ENCODE data around the gene TAF1B. TPM values are rescaled to one million over a fixed set of nuclear protein-coding genes. Genes with fewer than 3 reads are reported as not detected.

TAF1B gene
- total and polyA plus RNA-seq, 2 donors (not counting 3 experiments of a cell fraction or from before 2014, with no cell fraction given) = 6.3 to 29.4 TPM

DNA sequence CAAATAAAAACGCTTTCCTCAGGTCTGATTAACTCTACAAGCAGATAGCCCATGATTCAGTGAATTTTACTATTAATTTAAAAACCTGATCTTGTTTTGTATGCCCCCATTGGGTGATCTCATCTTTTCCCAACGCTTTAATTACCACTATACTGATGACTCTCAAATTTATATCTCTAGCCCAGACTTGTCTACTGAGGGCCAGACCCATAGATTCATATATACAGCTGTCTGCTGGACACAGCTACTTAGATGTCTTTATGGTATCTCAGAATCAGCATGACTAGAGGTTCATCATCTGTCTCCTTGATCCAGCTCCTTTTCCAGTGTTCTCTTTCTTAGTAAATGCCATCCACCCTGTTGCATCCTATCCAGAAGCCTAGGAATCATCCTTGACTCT, 33.8 kb downstream of the TAF1B start:
- FAIRE-seq = no peak
- intact Hi-C loops (cut with micrococcal nuclease) = no loop called here
- Histone ChIP-seq H3K27ac (ENCODE audit: insufficient read depth, low read depth, low read length) (no peak overlapping the region), H2AFZ (ENCODE audit: low read depth, low read length) (no peak overlapping the region), H3K27me3 (ENCODE audit: control insufficient read depth in 2 of 2, insufficient read depth in 2 of 2, low read length in 2 of 2) (no peaks in the 10 kb centered on the region), H3K9me3 (replicated peaks; ENCODE audit: control insufficient read depth, insufficient read depth, low read length) (no peaks in the 10 kb centered on the region), H3K4me2 (ENCODE audit: insufficient read depth, low read length) (no peak overlapping the region), H3K4me1 (ENCODE audit: control insufficient read depth, extremely low read depth, insufficient read depth, low read length) (no peaks in the 10 kb centered on the region), H3K9ac (replicated peaks; ENCODE audit: extremely low read depth, insufficient read depth, low read length) (no peak overlapping the region), H3K9me1 (replicated peaks; ENCODE audit: control insufficient read depth, extremely low read depth, insufficient read depth, low read length) (no peaks in the 10 kb centered on the region), H3K4me3 (replicated peaks in 1 of 3; ENCODE audit: insufficient read depth in 1 of 3, low read depth in 1 of 3, low read length in 3 of 3) (no peak overlapping the region), H4K20me1 (replicated peaks; ENCODE audit: control insufficient read depth, extremely low read depth, insufficient read depth, low read length) (no peaks in the 10 kb centered on the region), H3K79me2 (ENCODE audit: control insufficient read depth, insufficient read depth, low read length) (no peaks in the 10 kb centered on the region), H3K36me3 (ENCODE audit: control insufficient read depth in 2 of 2, extremely low read depth in 1 of 2, insufficient read depth in 2 of 2, low read length in 2 of 2) (peaks cover 3 to 6% of the 10 kb centered on the region in 2 experiments)
- no TSS peak for BruUV-seq (replicated peaks)
- dilution Hi-C loops (cut with MboI; ENCODE audit: extremely low pct_ligation_motif_present, low sequenced_read_pairs) = no loop called here
- ChIA-PET POLR2A (no interaction called here), CTCF (interaction anchor here (1.0 to 1.5 kb wide), 2 partner anchors 33 to 78 kb away, joined by 3 to 4 read pairs; no protein-coding TSS in a partner anchor)
- TF ChIP-seq CTCF (IDR thresholded peaks at IDR 0.05; ENCODE audit: extremely low read depth in 1 of 2, insufficient read depth in 1 of 2, low read depth in 1 of 2, low read length in 2 of 2) (no peak), JUN (IDR thresholded peaks at IDR 0.05; ENCODE audit: borderline replicate concordance, insufficient read depth, insufficient read length, low read depth) (no peak), POLR2A (IDR thresholded peaks at IDR 0.05; ENCODE audit: low read depth, low read length) (no peak)
- no peak for DNase-seq (ENCODE audit: low read depth, low spot score)

DNA sequence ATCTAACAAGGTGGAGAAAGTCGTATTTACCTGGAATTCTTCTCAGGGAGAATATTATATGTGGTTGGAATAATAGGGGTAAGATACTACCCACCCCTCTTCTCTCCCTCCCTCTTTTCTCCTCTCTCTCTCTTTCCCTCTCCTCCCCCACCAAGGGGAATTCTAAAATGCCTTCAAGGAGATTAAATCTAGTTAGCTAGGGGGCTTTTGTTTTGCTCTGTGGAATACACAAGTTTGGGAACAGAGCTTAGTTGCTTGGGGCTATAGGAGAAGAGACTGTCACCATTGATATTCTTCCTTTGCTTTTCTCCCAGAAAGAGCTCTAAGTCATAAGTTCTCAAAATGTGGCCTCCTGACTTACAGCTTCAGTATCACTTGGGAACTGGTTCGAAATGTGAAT, 34.5 kb downstream of the TAF1B start:
- Histone ChIP-seq H3K4me3 (replicated peaks in 1 of 3; ENCODE audit: insufficient read depth in 1 of 3, low read depth in 1 of 3, low read length in 3 of 3) (no peak overlapping the region), H4K20me1 (replicated peaks; ENCODE audit: control insufficient read depth, extremely low read depth, insufficient read depth, low read length) (no peaks in the 10 kb centered on the region), H3K9ac (replicated peaks; ENCODE audit: extremely low read depth, insufficient read depth, low read length) (no peak overlapping the region), H3K36me3 (ENCODE audit: control insufficient read depth in 2 of 2, extremely low read depth in 1 of 2, insufficient read depth in 2 of 2, low read length in 2 of 2) (peaks cover 3 to 6% of the 10 kb centered on the region in 2 experiments), H3K27ac (ENCODE audit: insufficient read depth, low read depth, low read length) (no peak overlapping the region), H3K9me1 (replicated peaks; ENCODE audit: control insufficient read depth, extremely low read depth, insufficient read depth, low read length) (no peaks in the 10 kb centered on the region), H3K4me2 (ENCODE audit: insufficient read depth, low read length) (no peak overlapping the region), H2AFZ (ENCODE audit: low read depth, low read length) (no peak overlapping the region), H3K79me2 (ENCODE audit: control insufficient read depth, insufficient read depth, low read length) (no peaks in the 10 kb centered on the region), H3K9me3 (replicated peaks; ENCODE audit: control insufficient read depth, insufficient read depth, low read length) (no peaks in the 10 kb centered on the region), H3K4me1 (ENCODE audit: control insufficient read depth, extremely low read depth, insufficient read depth, low read length) (no peaks in the 10 kb centered on the region), H3K27me3 (ENCODE audit: control insufficient read depth in 2 of 2, insufficient read depth in 2 of 2, low read length in 2 of 2) (no peaks in the 10 kb centered on the region)
- ChIA-PET CTCF (interaction anchor here (0.6 to 1.5 kb wide), 3 partner anchors 11 to 78 kb away, joined by 3 to 4 read pairs (median 3); no protein-coding TSS in a partner anchor), POLR2A (no interaction called here)
- no TSS peak for BruUV-seq (replicated peaks)
- TF ChIP-seq, protein P1, sequence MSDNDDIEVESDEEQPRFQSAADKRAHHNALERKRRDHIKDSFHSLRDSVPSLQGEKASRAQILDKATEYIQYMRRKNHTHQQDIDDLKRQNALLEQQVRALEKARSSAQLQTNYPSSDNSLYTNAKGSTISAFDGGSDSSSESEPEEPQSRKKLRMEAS (IDR thresholded peaks at IDR 0.05; ENCODE audit: insufficient read depth, insufficient read length) = no peak
- TF ChIP-seq FOS (IDR thresholded peaks at IDR 0.05; ENCODE audit: borderline replicate concordance, insufficient read depth, low read length) (no peak), MYC (IDR thresholded peaks at IDR 0.05; ENCODE audit: low read depth, low read length) (no peak)
- intact Hi-C loops (cut with micrococcal nuclease) = no loop called here
- dilution Hi-C loops (cut with MboI; ENCODE audit: extremely low pct_ligation_motif_present, low sequenced_read_pairs) = no loop called here
- no peak for DNase-seq (ENCODE audit: low read depth, low spot score)
- FAIRE-seq = no peak

Measured in endothelial cell of umbilical vein (primary cell).